ENCODE data around the gene SRRM3. TPM values are rescaled to one million over a fixed set of nuclear protein-coding genes. Genes with fewer than 3 reads are reported as not detected.
"Not testable (repeated sequence)": the region's sequence is repeated elsewhere in the genome, so short reads cannot be mapped to it uniquely, and the experiment has no call there.

Gene SRRM3
- total RNA-seq, 1 donor from 2014 or later: not detected

- Mint-ChIP-seq H3K9me3 (no peaks in the 10 kb centered on the region), H3K27me3 (peaks cover 36% of the 10 kb centered on the region), H3K4me3 (peak overlapping the region; percentile 38), H3K36me3 (ENCODE audit: low read depth) (no peaks in the 10 kb centered on the region), H3K4me1 (peaks cover 16% of the 10 kb centered on the region), H3K27ac (no peak overlapping the region)
- ATAC-seq (ENCODE audit: low read depth) (no peak), DNase-seq (no peak)
- POLR2A ChIA-PET: interaction anchor here (0.6 kb wide), 1 partner anchor 32 kb away, joined by 3 read pairs; no protein-coding TSS in a partner anchor
- intact Hi-C loops (cut with micrococcal nuclease): no loop called here
- CTCF ChIA-PET: interaction anchor here (1.2 kb wide), 1 partner anchor 8 kb away, joined by 3 read pairs; no protein-coding TSS in a partner anchor
- TF ChIP-seq CTCF (IDR thresholded peaks at IDR 0.05): no peak
These were observed 81.8 kb downstream of the SRRM3 start for GRCh38 chr7:76283254-76284159.

- Mint-ChIP-seq H3K9me3 (no peaks in the 10 kb centered on the region), H3K27ac (no peak overlapping the region), H3K27me3 (peaks cover 25% of the 10 kb centered on the region), H3K4me1 (peaks cover 14% of the 10 kb centered on the region), H3K36me3 (ENCODE audit: low read depth) (no peaks in the 10 kb centered on the region), H3K4me3 (no peak overlapping the region)
- CTCF ChIA-PET: interaction anchor here (1.1 kb wide), 1 partner anchor 28 kb away, joined by 3 read pairs; no protein-coding TSS in a partner anchor
- POLR2A ChIA-PET: no interaction called here
- intact Hi-C loops (cut with micrococcal nuclease): no loop called here
- ATAC-seq (ENCODE audit: low read depth): no peak
- DNase-seq: no peak
- no peak for TF ChIP-seq CTCF (IDR thresholded peaks at IDR 0.05)
These were observed 84.1 kb downstream of the SRRM3 start for GRCh38 chr7:76285604-76286374.

GRCh38 chr7:76286842-76287403, 85.2 kb downstream of the SRRM3 start:
- TF ChIP-seq CTCF (IDR thresholded peaks at IDR 0.05): no peak
- ATAC-seq (ENCODE audit: low read depth): no peak
- H3K4me1 Mint-ChIP-seq: peaks cover 12% of the 10 kb centered on the region
- ChIA-PET POLR2A (no interaction called here), CTCF (no interaction called here)
- intact Hi-C loops (cut with micrococcal nuclease): no loop called here
- no peak for DNase-seq
- no peaks in the 10 kb centered on the region for H3K9me3 Mint-ChIP-seq
- H3K4me3 Mint-ChIP-seq: no peak overlapping the region
- H3K36me3 Mint-ChIP-seq (ENCODE audit: low read depth): no peaks in the 10 kb centered on the region
- no peak overlapping the region for H3K27ac Mint-ChIP-seq
- peaks cover 19% of the 10 kb centered on the region for H3K27me3 Mint-ChIP-seq

- not testable (repeated sequence) for DNase-seq; H3K4me1 Mint-ChIP-seq; H3K4me3 Mint-ChIP-seq; H3K27me3 Mint-ChIP-seq; H3K36me3 Mint-ChIP-seq (ENCODE audit: low read depth); H3K9me3 Mint-ChIP-seq; ATAC-seq (ENCODE audit: low read depth); H3K27ac Mint-ChIP-seq
- CTCF ChIA-PET: interaction anchor here (1.3 to 4.7 kb wide), 4 partner anchors 8 to 26 kb away, joined by 3 to 41 read pairs (median 8); no protein-coding TSS in a partner anchor
- intact Hi-C loops (cut with micrococcal nuclease): loop anchor here (1.0 to 5.0 kb wide), 6 partner anchors 12 to 1041 kb away; no protein-coding TSS in a partner anchor
- POLR2A ChIA-PET: interaction anchor here (0.7 kb wide), 1 partner anchor 68 kb away, joined by 16 read pairs; the partner anchor contains the start of gene YWHAG
These were observed 89.2 kb downstream of the SRRM3 start for GRCh38 chr7:76290847-76291350.

Data from activated B cell treated with CpG ODN at 0.5 μM for 24 hours (primary cell).